ENCODE results near the gene KRT28.

- no peak for TF ChIP-seq RBAK (tag by site-specific recombination; IDR thresholded peaks at IDR 0.05)
- TF ChIP-seq PBX3 (CRISPR knock-in tag; IDR thresholded peaks at IDR 0.05) = no peak
- TF ChIP-seq CTCF (tag by site-specific recombination; IDR thresholded peaks at IDR 0.05) = no peak
- TF ChIP-seq ZNF600 (tag by site-specific recombination; IDR thresholded peaks at IDR 0.05) = no peak
- no peak for TF ChIP-seq TCF7L2 (IDR thresholded peaks at IDR 0.05; ENCODE audit: borderline replicate concordance, low read depth, low read length)
Observed at GRCh38 chr17:40815381-40815780, 15.6 kb upstream of the KRT28 start.
